Lower leg skin (tissue), 4 donors: ENCODE results near the gene ATOSA. TPM values are rescaled to one million over a fixed set of nuclear protein-coding genes. Genes with fewer than 3 reads are reported as not detected.
A peak's percentile ranks its signal among the peaks of the same experiment; 100 is the strongest.

Experiments used
- DNase-seq, 2 donors: peaks; one replicate each; pipeline ENCODE4 v3.0.0-alpha.2; 2019; ENCODE audit warnings: low spot score in 2 of 2
- H3K4me3 ChIP-seq: fragments of 200-600 bp; sonication (generic); 2 replicates; pipeline ENCODE4 v1.5.1; 2017; ENCODE audit warnings: mild to moderate bottlenecking, low read depth; ENCODE audit not compliant: poor library complexity, severe bottlenecking
- CTCF ChIP-seq, 3 donors: fragments of 450-650 bp; IDR thresholded peaks; one replicate each; pipeline ENCODE4 v1.5.1; 2016; ENCODE audit warnings: antibody characterized with exemption in 3 of 3, mild to moderate bottlenecking in 3 of 3, moderate library complexity in 2 of 3
- POLR2A ChIP-seq, 2 donors: fragments of 450-650 bp; IDR thresholded peaks; one replicate each; pipeline ENCODE4 v1.6.1; 2016 to 2017; ENCODE audit warnings: antibody characterized with exemption in 2 of 2, mild to moderate bottlenecking in 1 of 2, moderate library complexity in 1 of 2
- WGBS, 2 donors: methylation state at CpG; one replicate each; pipeline ENCODE4 v1.1.5; 2018; 5-methylcytosine and 5-hydroxymethylcytosine counted together
- intact Hi-C: fragments of 100-400 bp; cut with DNase I; formaldehyde crosslinking; loops from one replicate; pipeline ENCODE4 v1.15.0; 2023; ENCODE audit warnings: low total_unique reads
- total RNA-seq, 4 donors: library from RNA; depleted of rRNA; stranded (reverse); fragments of >200 nt; gene quantifications; one replicate each; pipeline ENCODE4 v1.1.0, GENCODE V29; 2016

Gene ATOSA
- total RNA-seq, 4 donors from 2014 or later = 42.6 to 57.7 (median 50.3) TPM

GRCh38 chr15:52682200-52682599 is 3.0 kb upstream of the ATOSA start:
- H3K4me3 ChIP-seq = no peak overlapping the region
- intact Hi-C loops = no loop called here
- DNase-seq = no peak
- TF ChIP-seq POLR2A (IDR thresholded peaks at IDR 0.05) = no peak
- no peak for TF ChIP-seq CTCF (IDR thresholded peaks at IDR 0.05)

- 86 to 89% methylated on average over 3 of the region's 3 CpGs for WGBS, 2 donors
- DNase-seq = no peak
- H3K4me3 ChIP-seq = no peak overlapping the region
- TF ChIP-seq POLR2A (IDR thresholded peaks at IDR 0.05) (no peak), CTCF (IDR thresholded peaks at IDR 0.05) (no peak)
- intact Hi-C loops = no loop called here
These were observed 2.3 kb upstream of the ATOSA start for GRCh38 chr15:52681441-52681840.

- DNase-seq = no peak
These were observed 1.6 kb upstream of the ATOSA start for GRCh38 chr15:52680761-52681160.

GRCh38 chr15:52680041-52680391 is 828 bp upstream of the ATOSA start:
- TF ChIP-seq CTCF (IDR thresholded peaks at IDR 0.05) (no peak), POLR2A (IDR thresholded peaks at IDR 0.05) (no peak)
- no peak for DNase-seq
- intact Hi-C loops = no loop called here
- WGBS, 2 donors = 26 to 37% methylated on average over 3 of the region's 3 CpGs
- no peak overlapping the region for H3K4me3 ChIP-seq

More at GRCh38 chr15:52680761-52681160, 1.6 kb upstream of the ATOSA start:
- intact Hi-C loops = no loop called here
- TF ChIP-seq POLR2A (IDR thresholded peaks at IDR 0.05) (no peak), CTCF (IDR thresholded peaks at IDR 0.05) (no peak)
- no peak overlapping the region for H3K4me3 ChIP-seq

GRCh38 chr15:52678468-52679231 is 538 bp downstream of the ATOSA start:
- TF ChIP-seq CTCF (IDR thresholded peaks at IDR 0.05) (no peak), POLR2A (IDR thresholded peaks at IDR 0.05) (no peak)
- intact Hi-C loops = no loop called here
- WGBS, 2 donors = 0 to 1% methylated on average over 48 to 64 of the region's 70 CpGs
- peak; percentile 60 to 91 for DNase-seq
- H3K4me3 ChIP-seq = peak overlapping the region; percentile 74
